ENCODE results near the gene DIAPH1.

DIAPH1 gene

GRCh38 chr5:141495453-141495811 lies 123.4 kb downstream of the DIAPH1 start:
- DNase-seq: no peak

- no peak for DNase-seq
Observed at GRCh38 chr5:141494761-141495452, 123.9 kb downstream of the DIAPH1 start.

- no peak for DNase-seq
Observed at GRCh38 chr5:141493500-141494422, 125.0 kb downstream of the DIAPH1 start.

GRCh38 chr5:141492168-141492885 lies 126.5 kb downstream of the DIAPH1 start:
- DNase-seq: no peak

- DNase-seq: no peak
Observed at GRCh38 chr5:141491323-141492167, 127.3 kb downstream of the DIAPH1 start.

GRCh38 chr5:141490771-141491170 lies 128.0 kb downstream of the DIAPH1 start:
- DNase-seq: no peak

GRCh38 chr5:141490271-141490670 lies 128.5 kb downstream of the DIAPH1 start:
- no peak for DNase-seq

GRCh38 chr5:141489841-141490240 lies 129.0 kb downstream of the DIAPH1 start:
- DNase-seq: no peak

GRCh38 chr5:141488591-141489561 lies 129.9 kb downstream of the DIAPH1 start, which contains the start of gene PCDHGC5:
TSS of gene PCDHGC5 (plus strand) at chr5:141489081. CDS start at chr5:141489241, 160 bp downstream.
- no peak for DNase-seq

- DNase-seq: no peak
Observed at GRCh38 chr5:141487131-141487530, 131.7 kb downstream of the DIAPH1 start.

GRCh38 chr5:141486091-141486490 lies 132.7 kb downstream of the DIAPH1 start:
- no peak for DNase-seq

GRCh38 chr5:141485321-141486055 lies 133.3 kb downstream of the DIAPH1 start:
- no peak for DNase-seq

- DNase-seq: peak; percentile 17
Observed at GRCh38 chr5:141484641-141485311, 134.0 kb downstream of the DIAPH1 start, which contains the start of gene PCDHGC4. TSS of gene PCDHGC4 (plus strand) at chr5:141485030. CDS start at chr5:141485174, 144 bp downstream.

- no peak for DNase-seq
Observed at GRCh38 chr5:141484310-141484640, 134.5 kb downstream of the DIAPH1 start.

- no peak for DNase-seq
Observed at GRCh38 chr5:141483902-141484301, 134.9 kb downstream of the DIAPH1 start.

- no peak for DNase-seq
Observed at GRCh38 chr5:141479776-141480175, 139.0 kb downstream of the DIAPH1 start.

GRCh38 chr5:141478321-141478945 lies 140.4 kb downstream of the DIAPH1 start:
- DNase-seq: peak; percentile 38

- DNase-seq: no peak
Observed at GRCh38 chr5:141477815-141478214, 141.0 kb downstream of the DIAPH1 start.

- DNase-seq: no peak
Observed at GRCh38 chr5:141477044-141477575, 141.7 kb downstream of the DIAPH1 start.

Measured in NCI-H1105 (cell line).